GM18519 (cell line): Measurements from ENCODE around the gene POLR1H.

Experiments used
- ATAC-seq: cut with Tn5 transposase; IDR thresholded peaks from one replicate; pipeline ENCODE4 v1.9.1; 2021; ENCODE audit warnings: mild to moderate bottlenecking, moderate library complexity; ENCODE audit not compliant: unreplicated experiment, low FRiP score

POLR1H gene

DNA sequence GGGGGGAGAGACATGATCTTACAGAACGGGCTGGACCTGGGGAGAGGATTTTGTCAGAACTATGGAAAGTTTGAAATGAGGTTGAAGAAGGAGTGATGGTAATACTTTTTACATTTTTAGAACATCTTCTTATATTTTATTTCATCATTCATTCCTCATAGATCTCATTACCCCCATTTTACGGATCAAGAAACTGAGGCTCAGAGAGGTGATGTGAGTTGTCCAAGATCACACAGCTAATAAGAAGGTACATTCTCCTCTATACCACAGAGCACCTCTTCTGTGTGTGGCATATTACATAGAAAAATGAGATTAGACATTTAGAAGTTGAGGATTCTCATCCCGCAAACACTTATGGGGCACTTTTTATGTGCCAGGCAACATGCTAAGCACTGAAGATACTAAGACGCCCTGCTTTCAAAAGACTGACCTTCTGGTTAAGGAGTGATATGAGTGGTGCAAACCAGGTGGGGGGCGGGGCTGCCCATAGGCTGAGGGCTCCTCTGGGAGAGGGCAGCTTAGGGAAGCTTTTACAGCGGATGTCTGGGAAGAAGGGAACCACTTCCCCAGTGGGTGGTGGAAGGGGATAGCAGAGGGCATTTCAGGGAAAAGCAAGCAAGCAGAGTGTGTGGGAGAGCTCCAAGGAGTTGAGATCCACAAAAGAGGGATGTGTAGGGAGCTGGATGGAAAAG is 31.9 kb downstream of the POLR1H start:
- no peak for ATAC-seq

DNA sequence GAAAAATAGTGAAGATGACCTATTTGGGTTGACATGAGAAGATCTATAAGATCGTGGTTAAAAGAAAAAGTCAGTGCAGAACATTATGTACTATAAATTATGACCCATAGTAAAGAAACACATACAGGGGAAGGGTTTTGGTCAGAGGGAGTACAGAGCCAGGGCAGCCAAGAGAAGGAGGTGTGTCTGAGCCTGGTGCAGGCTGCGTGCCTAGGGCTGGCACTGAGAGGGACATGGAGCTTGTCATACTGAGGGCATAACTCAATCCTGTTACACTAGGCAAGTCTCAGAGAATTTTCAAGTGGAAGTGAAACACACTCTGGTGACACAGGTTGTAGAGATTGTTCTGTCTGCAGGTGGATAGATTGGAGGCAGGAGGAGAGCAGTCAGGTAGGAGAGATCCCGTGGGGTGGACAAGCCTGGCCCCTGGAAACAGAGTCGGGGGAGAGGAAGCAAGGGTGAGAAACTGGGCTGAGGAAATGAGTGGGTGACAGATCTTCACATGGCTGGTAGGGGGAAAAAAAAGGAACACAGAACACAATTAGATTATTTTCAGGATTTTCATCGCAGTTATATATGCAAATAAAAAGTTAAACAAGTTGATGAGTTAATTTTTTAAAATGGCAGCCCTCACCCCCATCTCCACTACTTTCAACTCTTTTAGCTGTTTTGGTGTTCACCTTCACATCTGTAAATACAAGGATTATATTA is 33.0 kb downstream of the POLR1H start:
- ATAC-seq = no peak

GRCh38 chr6:30096829-30097228 is 35.8 kb downstream of the POLR1H start:
- ATAC-seq = no peak

DNA sequence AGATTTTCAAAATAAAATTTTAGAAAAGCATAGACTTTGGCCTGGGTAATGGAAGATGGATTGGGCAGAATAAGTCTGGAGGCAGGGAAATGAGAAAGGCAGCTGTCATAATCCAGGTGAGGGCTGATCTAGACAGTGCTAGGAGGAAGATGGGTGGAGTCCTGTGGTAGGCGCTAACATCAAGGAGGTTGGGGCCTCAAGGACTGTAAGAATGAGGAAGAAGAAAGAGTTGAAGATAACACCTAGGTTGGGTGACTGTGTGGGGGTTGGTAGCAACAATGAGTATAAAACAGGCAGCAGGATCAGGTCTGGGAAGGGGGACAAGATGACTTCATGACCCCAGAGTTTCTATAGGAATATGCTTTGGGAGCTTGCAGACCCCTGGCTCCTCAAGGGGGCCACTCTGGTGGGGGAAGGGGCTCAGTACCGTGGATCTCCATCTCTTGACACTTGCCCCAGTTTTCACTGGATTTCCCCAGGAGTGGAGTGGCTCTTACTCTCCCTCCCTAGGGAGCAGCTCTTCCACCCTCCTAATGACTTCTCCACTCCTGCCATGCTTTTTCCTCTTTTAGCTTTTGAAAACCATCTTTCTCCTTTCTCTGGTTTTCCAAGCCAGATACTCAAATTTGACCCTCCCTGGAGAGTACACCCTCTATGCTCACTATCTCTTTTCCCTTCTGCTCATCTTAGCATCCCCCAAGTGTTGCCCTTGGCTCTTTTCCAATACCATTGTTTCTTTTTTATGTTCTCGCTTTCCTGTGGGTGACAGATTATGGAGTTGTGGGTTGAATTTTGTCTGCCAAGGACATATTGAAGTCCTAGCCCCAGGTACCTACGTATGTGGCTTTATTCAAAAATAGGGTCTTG is 37.1 kb downstream of the POLR1H start:
- ATAC-seq = no peak

- ATAC-seq = no peak
These were observed 39.1 kb downstream of the POLR1H start for GRCh38 chr6:30100154-30100553.

DNA sequence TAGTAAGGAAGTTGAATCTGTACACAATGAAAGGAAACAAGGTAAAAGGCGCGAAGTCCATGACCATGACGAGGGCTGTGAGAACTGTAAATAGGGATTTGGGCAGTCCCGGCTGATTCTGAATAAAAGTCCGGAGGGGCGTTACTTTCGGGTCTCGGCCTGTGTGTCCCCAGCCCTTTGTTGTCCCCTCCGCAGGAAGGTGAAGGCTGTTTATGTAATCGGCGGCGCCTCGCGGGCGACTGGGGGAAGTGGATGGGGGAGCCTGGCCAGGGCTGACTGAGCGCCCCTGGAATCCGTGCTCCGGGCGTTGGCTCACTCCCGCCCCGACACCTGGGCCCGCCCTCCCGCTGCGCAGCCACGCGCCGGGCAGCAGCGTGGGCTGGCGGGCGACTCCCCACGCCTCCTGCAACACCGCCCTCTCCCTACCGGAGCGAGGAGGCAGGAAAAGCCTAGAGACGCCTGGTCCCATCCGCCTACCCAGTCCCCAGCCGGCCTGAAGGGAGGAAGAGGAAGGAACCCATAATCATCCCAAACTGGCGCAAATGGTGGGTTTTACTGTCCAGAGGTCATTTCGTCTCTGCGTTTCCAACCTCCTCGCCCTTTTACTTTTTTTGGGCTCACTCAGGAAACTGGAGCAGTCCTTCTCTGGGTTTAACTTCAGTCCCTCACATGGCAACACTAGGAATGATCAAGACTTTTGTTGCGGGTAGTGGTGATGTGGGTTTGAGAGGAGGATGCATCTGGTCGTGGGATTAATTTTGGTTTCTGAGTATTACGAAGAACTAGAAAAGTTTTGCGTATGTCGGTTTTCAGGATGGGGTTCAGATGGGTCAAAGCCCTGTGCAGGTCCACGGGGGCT is 39.7 kb downstream of the POLR1H start:
- ATAC-seq = no peak

GRCh38 chr6:30101444-30102413 is 40.7 kb downstream of the POLR1H start:
- no peak for ATAC-seq

DNA sequence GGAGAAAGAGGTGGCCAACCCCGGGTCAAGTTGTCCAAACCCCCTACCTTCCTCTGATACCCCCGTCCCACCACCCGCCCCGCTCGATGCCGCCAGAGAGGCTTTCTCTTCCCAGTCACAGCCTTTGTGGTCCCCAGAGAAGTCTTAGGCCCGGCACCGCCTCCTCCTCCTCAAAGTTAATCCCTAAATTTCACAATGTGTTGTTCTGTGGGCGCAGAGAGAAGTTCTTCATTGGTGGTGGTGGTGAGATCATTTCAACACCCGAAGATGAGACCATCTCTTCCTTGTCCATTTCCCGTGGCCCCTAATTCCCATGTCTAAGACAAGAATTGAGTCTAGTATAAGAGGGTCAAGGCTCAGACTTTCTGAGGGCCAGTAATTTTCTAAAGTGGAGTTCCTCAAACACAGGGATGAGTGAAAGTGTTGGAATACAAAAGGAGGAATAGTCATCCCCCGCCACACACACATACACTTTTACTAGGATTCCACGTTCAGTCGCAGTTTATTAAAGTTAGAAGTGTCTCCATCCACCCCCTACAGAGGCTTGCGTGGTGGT is 41.4 kb downstream of the POLR1H start:
- no peak for ATAC-seq

DNA sequence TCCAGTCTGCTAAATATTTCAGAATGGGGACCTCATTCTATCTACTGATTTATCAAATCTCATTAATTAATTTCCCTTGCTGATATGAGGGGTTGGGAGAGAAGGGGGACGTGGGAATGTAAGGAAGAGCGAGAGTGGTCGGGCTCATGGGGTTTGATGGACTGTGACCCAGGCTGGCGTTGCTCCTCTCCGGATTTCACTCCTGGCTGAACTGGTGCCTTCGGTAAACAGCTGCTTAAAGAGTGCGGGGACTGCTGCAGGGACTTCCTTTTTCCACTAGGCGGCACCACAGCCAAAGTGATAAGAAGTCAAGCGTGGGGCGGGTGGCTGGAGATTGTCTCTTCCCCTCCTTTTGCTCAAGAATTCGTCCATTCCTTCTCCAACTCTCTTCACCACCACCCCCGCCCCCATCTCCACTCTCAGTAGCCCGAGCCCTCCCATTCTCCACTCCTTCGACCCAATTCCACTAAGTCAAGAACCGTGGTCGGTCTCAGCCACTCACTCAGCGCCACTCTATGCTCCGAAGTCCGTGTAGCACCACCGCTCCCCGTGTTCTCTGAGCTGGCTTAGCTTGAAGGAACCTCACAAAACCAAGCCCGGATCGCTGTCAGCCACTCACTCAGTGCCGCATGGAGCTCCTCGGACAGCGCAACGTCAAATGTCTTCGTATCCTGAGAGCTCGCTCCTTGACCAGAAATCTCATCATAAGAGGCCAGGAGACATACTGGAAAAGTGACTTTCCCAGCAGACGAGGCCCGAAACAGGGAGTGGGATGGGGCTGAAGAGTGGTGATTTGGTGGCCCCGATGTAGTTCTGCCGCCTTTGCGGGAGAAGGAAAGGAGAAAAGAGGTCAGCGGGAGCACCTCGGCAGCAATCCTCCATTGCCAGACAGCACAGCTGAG is 42.2 kb downstream of the POLR1H start:
- peak; percentile 42 for ATAC-seq

- no peak for ATAC-seq
These were observed 42.8 kb downstream of the POLR1H start for GRCh38 chr6:30103872-30104179.

- no peak for ATAC-seq
These were observed 43.6 kb downstream of the POLR1H start for GRCh38 chr6:30104661-30105060.

- no peak for ATAC-seq
These were observed 50.3 kb downstream of the POLR1H start for GRCh38 chr6:30111266-30111856.

- ATAC-seq = no peak
These were observed 51.4 kb downstream of the POLR1H start for GRCh38 chr6:30112402-30112994.

DNA sequence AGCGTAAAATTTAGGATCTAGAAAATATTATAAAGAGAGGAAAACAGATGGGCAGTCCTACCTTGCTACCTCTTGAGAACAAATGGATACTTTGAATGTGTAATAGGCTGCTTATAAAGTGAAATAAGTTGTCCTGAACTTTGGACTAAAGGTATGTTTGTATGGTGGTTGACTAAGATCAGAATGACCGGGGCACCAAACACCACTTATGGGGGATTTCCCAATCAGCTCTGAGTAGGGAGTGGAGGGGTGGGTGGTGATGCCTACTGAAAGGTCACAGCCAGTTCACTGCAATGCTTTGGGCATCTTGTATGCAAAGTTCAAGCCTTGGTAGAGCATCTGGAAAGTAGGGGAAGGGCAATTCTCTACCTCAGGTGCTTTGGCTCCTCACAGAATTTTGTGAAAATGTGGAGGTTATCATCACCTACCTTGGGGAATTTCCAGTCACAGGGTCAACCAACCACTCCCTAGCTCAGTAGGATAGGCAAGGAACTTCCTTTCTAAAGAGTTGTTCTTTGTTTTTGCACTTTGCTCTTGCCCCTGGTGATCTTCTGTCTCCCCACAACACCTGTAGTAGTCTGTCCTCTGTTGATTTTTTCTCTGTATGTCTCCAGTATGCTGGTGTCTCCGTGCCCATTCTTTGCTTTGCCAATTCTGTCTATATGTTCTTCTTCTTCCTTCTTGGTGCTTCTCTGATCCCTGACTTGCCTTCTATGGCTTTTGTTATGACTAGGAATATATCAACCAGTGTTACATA is 52.1 kb downstream of the POLR1H start, which contains the start of gene TRIM31:
Gene TRIM31, minus strand, starts transcription at position 88 of the 757 bp plus-strand sequence. CDS start 285 bp downstream, outside the sequence.
- no peak for ATAC-seq

- ATAC-seq = no peak
These were observed 52.8 kb downstream of the POLR1H start for GRCh38 chr6:30113841-30114240.
